Glomerular visceral epithelial cell (primary cell): Measurements from ENCODE around the gene ABTB2.
A peak's percentile ranks its signal among the peaks of the same experiment; 100 is the strongest.
"Not testable (repeated sequence)": the region's sequence is repeated elsewhere in the genome, so short reads cannot be mapped to it uniquely, and the experiment has no call there.

Source experiments
- DNase-seq: peaks from one replicate; pipeline ENCODE4 v3.0.0-alpha.2; 2016; ENCODE audit errors: extremely low spot score

The ABTB2 gene

GRCh38 chr11:34357701-34358257 is at the start of gene ABTB2:
ABTB2 (minus strand) TSS chr11:34358010.
- DNase-seq = peak; percentile 97

GRCh38 chr11:34407121-34407813 is 49.5 kb upstream of the ABTB2 start:
- no peak for DNase-seq

GRCh38 chr11:34406413-34406812 is 48.6 kb upstream of the ABTB2 start:
- DNase-seq = no peak

GRCh38 chr11:34405079-34405858 is 47.5 kb upstream of the ABTB2 start:
- DNase-seq = no peak

GRCh38 chr11:34404280-34404679 is 46.5 kb upstream of the ABTB2 start:
- DNase-seq = no peak

GRCh38 chr11:34403431-34403830 is 45.6 kb upstream of the ABTB2 start:
- DNase-seq = no peak

GRCh38 chr11:34397811-34398210 is 40.0 kb upstream of the ABTB2 start:
- DNase-seq = no peak

- no peak for DNase-seq
Observed at GRCh38 chr11:34397120-34397519, 39.3 kb upstream of the ABTB2 start.

GRCh38 chr11:34395916-34396550 is 38.2 kb upstream of the ABTB2 start:
- DNase-seq = no peak

- no peak for DNase-seq
Observed at GRCh38 chr11:34394771-34395300, 37.0 kb upstream of the ABTB2 start.

- no peak for DNase-seq
Observed at GRCh38 chr11:34387653-34388052, 29.8 kb upstream of the ABTB2 start.

GRCh38 chr11:34386356-34386755 is 28.5 kb upstream of the ABTB2 start:
- not testable (repeated sequence) for DNase-seq

- no peak for DNase-seq
Observed at GRCh38 chr11:34382532-34383276, 24.9 kb upstream of the ABTB2 start.

- DNase-seq = no peak
Observed at GRCh38 chr11:34381775-34382174, 24.0 kb upstream of the ABTB2 start.

- peak; percentile 39 for DNase-seq
Observed at GRCh38 chr11:34380696-34381095, 22.9 kb upstream of the ABTB2 start.

- no peak for DNase-seq
Observed at GRCh38 chr11:34379539-34379938, 21.7 kb upstream of the ABTB2 start.

GRCh38 chr11:34379079-34379478 is 21.3 kb upstream of the ABTB2 start:
- no peak for DNase-seq

GRCh38 chr11:34373727-34374126 is 15.9 kb upstream of the ABTB2 start:
- DNase-seq = no peak

GRCh38 chr11:34366522-34366921 is 8.7 kb upstream of the ABTB2 start:
- no peak for DNase-seq

- DNase-seq = peak; percentile 45
Observed at GRCh38 chr11:34364102-34364501, 6.3 kb upstream of the ABTB2 start.

GRCh38 chr11:34363363-34364084 is 5.7 kb upstream of the ABTB2 start:
- no peak for DNase-seq
